ENCODE data around the gene RIMKLB. TPM values are rescaled to one million over a fixed set of nuclear protein-coding genes. Genes with fewer than 3 reads are reported as not detected.

The RIMKLB gene
- total and polyA plus RNA-seq, 8 donors: 27.3 to 162 (median 124) TPM

- no peak for TF ChIP-seq CTCF (IDR thresholded peaks at IDR 0.05)
- no peak for DNase-seq
- no peak for ATAC-seq
- Histone ChIP-seq H3K27ac (no peak overlapping the region), H3K27me3 (no peaks in the 10 kb centered on the region), H3K4me1 (no peaks in the 10 kb centered on the region), H3K36me3 (no peaks in the 10 kb centered on the region), H3K4me3 (no peak overlapping the region), H3K9me3 (no peaks in the 10 kb centered on the region)
- intact Hi-C loops (cut with DNase I): no loop called here
Observed at GRCh38 chr12:8828257-8829124, 130.7 kb downstream of the RIMKLB start.

- no peak for TF ChIP-seq CTCF (IDR thresholded peaks at IDR 0.05)
- no peak for ATAC-seq
- no peaks in the 10 kb centered on the region for H3K9me3 ChIP-seq
- no peak overlapping the region for H3K27ac ChIP-seq
- no peaks in the 10 kb centered on the region for H3K27me3 ChIP-seq
- no peak for DNase-seq
- intact Hi-C loops (cut with DNase I): no loop called here
- H3K4me1 ChIP-seq: no peaks in the 10 kb centered on the region
- H3K36me3 ChIP-seq: no peaks in the 10 kb centered on the region
- no peak overlapping the region for H3K4me3 ChIP-seq
Observed at GRCh38 chr12:8829125-8829518, 131.3 kb downstream of the RIMKLB start.

GRCh38 chr12:8829621-8830020 lies 131.8 kb downstream of the RIMKLB start:
- no peaks in the 10 kb centered on the region for H3K27me3 ChIP-seq
- TF ChIP-seq CTCF (IDR thresholded peaks at IDR 0.05): no peak
- ATAC-seq: no peak
- no peak for DNase-seq
- H3K36me3 ChIP-seq: no peaks in the 10 kb centered on the region
- no peak overlapping the region for H3K4me3 ChIP-seq
- H3K9me3 ChIP-seq: no peaks in the 10 kb centered on the region
- intact Hi-C loops (cut with DNase I): no loop called here
- no peaks in the 10 kb centered on the region for H3K4me1 ChIP-seq
- no peak overlapping the region for H3K27ac ChIP-seq

GRCh38 chr12:8831116-8831515 lies 133.3 kb downstream of the RIMKLB start:
- H3K27me3 ChIP-seq: no peaks in the 10 kb centered on the region
- ATAC-seq: no peak
- DNase-seq: no peak
- no peaks in the 10 kb centered on the region for H3K9me3 ChIP-seq
- no peaks in the 10 kb centered on the region for H3K36me3 ChIP-seq
- H3K27ac ChIP-seq: no peak overlapping the region
- intact Hi-C loops (cut with DNase I): no loop called here
- H3K4me3 ChIP-seq: no peak overlapping the region
- no peaks in the 10 kb centered on the region for H3K4me1 ChIP-seq
- TF ChIP-seq CTCF (IDR thresholded peaks at IDR 0.05): no peak

GRCh38 chr12:8832500-8832899 lies 134.7 kb downstream of the RIMKLB start:
- no peak for TF ChIP-seq CTCF (IDR thresholded peaks at IDR 0.05)
- DNase-seq (no peak), ATAC-seq (no peak)
- Histone ChIP-seq H3K9me3 (no peaks in the 10 kb centered on the region), H3K36me3 (no peaks in the 10 kb centered on the region), H3K4me3 (no peak overlapping the region), H3K27me3 (peaks cover 0 to 7% of the 10 kb centered on the region in 2 donors), H3K4me1 (no peaks in the 10 kb centered on the region), H3K27ac (no peak overlapping the region)
- intact Hi-C loops (cut with DNase I): no loop called here

Other genes with a start within 250 kb of the RIMKLB start
- under 1 TPM; 0.32 to 0.42 TPM for gene CLEC6A, start 242.0 kb upstream of the RIMKLB start, total RNA-seq
- not detected for gene CLEC6A, start 242.0 kb upstream of the RIMKLB start, polyA plus RNA-seq (ENCODE audit: insufficient read length in 6 of 6)
- gene CLEC4D, start 184.5 kb upstream of the RIMKLB start, total RNA-seq: 10 to 100 TPM in 1 of 2 donors, under 1 TPM in 1; 0.35 to 15.7 TPM
- gene CLEC4D, start 184.5 kb upstream of the RIMKLB start, polyA plus RNA-seq (ENCODE audit: insufficient read length in 6 of 6): under 1 TPM; 0.11 to 0.91 (median 0.22) TPM
- 10 to 100 TPM in 1 of 2 donors, 1 to 10 TPM in 1; 5.5 to 37.5 TPM for gene CLEC4E, start 157.1 kb upstream of the RIMKLB start, total RNA-seq
- gene CLEC4E, start 157.1 kb upstream of the RIMKLB start, polyA plus RNA-seq (ENCODE audit: insufficient read length in 6 of 6): 1 to 10 TPM in 1 of 6 donors, under 1 TPM in 5; 0.11 to 1.1 (median 0.27) TPM
- gene AICDA, start 85.1 kb upstream of the RIMKLB start, total RNA-seq: under 1 TPM; 0.17 to 0.24 TPM
- under 1 TPM in 3 of 6 donors, not detected in 3; 0.04 to 0.15 (median 0.04) TPM for gene AICDA, start 85.1 kb upstream of the RIMKLB start, polyA plus RNA-seq (ENCODE audit: insufficient read length in 6 of 6)
- gene MFAP5, start 35.2 kb upstream of the RIMKLB start, total RNA-seq: 10 to 100 TPM in 1 of 2 donors, 1 to 10 TPM in 1; 8.3 to 12.0 TPM
- 1 to 10 TPM in 2 of 6 donors, under 1 TPM in 4; 0.35 to 1.8 (median 0.78) TPM for gene MFAP5, start 35.2 kb upstream of the RIMKLB start, polyA plus RNA-seq (ENCODE audit: insufficient read length in 6 of 6)
- not detected for gene A2ML1, start 124.6 kb downstream of the RIMKLB start, total RNA-seq
- under 1 TPM; 0.72 to 0.94 (median 0.89) TPM for gene A2ML1, start 124.6 kb downstream of the RIMKLB start, polyA plus RNA-seq (ENCODE audit: insufficient read length in 6 of 6)
- 10 to 100 TPM; 30.1 to 34.1 TPM for gene PHC1, start 216.5 kb downstream of the RIMKLB start, total RNA-seq
- 100 to 1,000 TPM in 3 of 6 donors, 10 to 100 TPM in 3; 85.6 to 111 (median 101) TPM for gene PHC1, start 216.5 kb downstream of the RIMKLB start, polyA plus RNA-seq (ENCODE audit: insufficient read length in 6 of 6)

Data from left lung (tissue), 10 donors.